Glutamatergic neuron (in vitro differentiated cells): ENCODE results near the gene RMDN3. TPM values are rescaled to one million over a fixed set of nuclear protein-coding genes. Genes with fewer than 3 reads are reported as not detected.

Experiments used
- DNase-seq: peaks from one replicate; pipeline ENCODE4 v3.0.0; 2022
- H3K27ac Mint-ChIP-seq: one replicate; pipeline ENCODE4 v1.8.0; 2020; ENCODE audit warnings: mild to moderate bottlenecking, mixed read lengths, inconsistent platforms; ENCODE audit not compliant: unreplicated experiment
- H3K27me3 Mint-ChIP-seq: one replicate; pipeline ENCODE4 v1.8.0; 2020; ENCODE audit warnings: mild to moderate bottlenecking, moderate library complexity, mixed read lengths, inconsistent platforms; ENCODE audit not compliant: unreplicated experiment
- H3K36me3 Mint-ChIP-seq: one replicate; pipeline ENCODE4 v1.8.0; 2020; ENCODE audit warnings: mild to moderate bottlenecking, mixed read lengths, inconsistent platforms; ENCODE audit not compliant: unreplicated experiment
- H3K4me1 Mint-ChIP-seq: one replicate; pipeline ENCODE4 v1.8.0; 2020; ENCODE audit warnings: mild to moderate bottlenecking, low read depth, mixed read lengths, inconsistent platforms; ENCODE audit not compliant: unreplicated experiment
- H3K4me3 Mint-ChIP-seq: one replicate; pipeline ENCODE4 v1.8.0; 2020; ENCODE audit warnings: mild to moderate bottlenecking, mixed read lengths, inconsistent platforms; ENCODE audit not compliant: unreplicated experiment
- H3K9me3 Mint-ChIP-seq: one replicate; pipeline ENCODE4 v1.8.0; 2020; ENCODE audit warnings: mild to moderate bottlenecking, moderate library complexity, mixed read lengths, inconsistent platforms; ENCODE audit not compliant: unreplicated experiment
- CTCF ChIP-seq: fragments of 200-600 bp; sonication (generic); IDR thresholded peaks from one replicate; pipeline ENCODE4 v1.5.0; 2021; ENCODE audit not compliant: partially characterized antibody, unreplicated experiment
- total RNA-seq: library from RNA; stranded (reverse); fragmentation: NEBNext Ultra II Directional; extraction: Animal tissue kit (Norgen Biotek cat#: 25700); gene quantifications from one replicate; pipeline ENCODE4 v1.2.1, GENCODE V29; 2021; ENCODE audit not compliant: unreplicated experiment

The RMDN3 gene
- total RNA-seq, 1 donor from 2014 or later = 37.1 TPM

GRCh38 chr15:40770147-40770721 is 15.2 kb upstream of the RMDN3 start:
- H3K4me1 Mint-ChIP-seq = peaks cover 34% of the 10 kb centered on the region
- H3K27me3 Mint-ChIP-seq = peaks cover 12% of the 10 kb centered on the region
- peaks cover 4% of the 10 kb centered on the region for H3K9me3 Mint-ChIP-seq
- peak overlapping the region; percentile 90 for H3K27ac Mint-ChIP-seq
- TF ChIP-seq CTCF = no peak
- no peaks in the 10 kb centered on the region for H3K36me3 Mint-ChIP-seq
- peak; percentile 78 for DNase-seq
- peak overlapping the region; percentile 71 for H3K4me3 Mint-ChIP-seq

GRCh38 chr15:40769274-40770146 is 14.5 kb upstream of the RMDN3 start, which contains the start of gene C15orf62:
Gene C15orf62 (plus strand): TSS chr15:40769980. CDS start chr15:40770496, 516 bp downstream.
- H3K9me3 Mint-ChIP-seq = peaks cover 4% of the 10 kb centered on the region
- TF ChIP-seq CTCF = no peak
- no peak for DNase-seq

GRCh38 chr15:40768521-40769273 is 13.6 kb upstream of the RMDN3 start:
- Mint-ChIP-seq H3K9me3 (peaks cover 4% of the 10 kb centered on the region), H3K36me3 (no peaks in the 10 kb centered on the region), H3K27me3 (peaks cover 13% of the 10 kb centered on the region), H3K4me1 (peaks cover 37% of the 10 kb centered on the region), H3K4me3 (no peak overlapping the region), H3K27ac (peak overlapping the region; percentile 62)
- DNase-seq = no peak
- no peak for TF ChIP-seq CTCF

More at GRCh38 chr15:40769274-40770146, 14.5 kb upstream of the RMDN3 start, which contains the start of gene C15orf62:
- Mint-ChIP-seq H3K4me1 (peaks cover 37% of the 10 kb centered on the region), H3K27me3 (peaks cover 13% of the 10 kb centered on the region), H3K36me3 (no peaks in the 10 kb centered on the region), H3K27ac (peak within 1 kb of the TSS; percentile 90), H3K4me3 (peak within 1 kb of the TSS; percentile 71)

GRCh38 chr15:40767838-40768500 is 12.9 kb upstream of the RMDN3 start:
- Mint-ChIP-seq H3K27me3 (peaks cover 14% of the 10 kb centered on the region), H3K4me1 (peaks cover 37% of the 10 kb centered on the region), H3K4me3 (no peak overlapping the region), H3K27ac (no peak overlapping the region), H3K9me3 (peaks cover 4% of the 10 kb centered on the region), H3K36me3 (no peaks in the 10 kb centered on the region)
- no peak for TF ChIP-seq CTCF
- no peak for DNase-seq
